NCI-H2196 treated with DMSO at 0.1 percent for 48 hours (cell line): Measurements from ENCODE around the gene ASIC4.

Source experiments
- DNase-seq: peaks from one replicate; lab custom pipeline; 2025; ENCODE audit not compliant: unreplicated experiment; lab: John Stamatoyannopoulos, UW

ASIC4 gene

DNA sequence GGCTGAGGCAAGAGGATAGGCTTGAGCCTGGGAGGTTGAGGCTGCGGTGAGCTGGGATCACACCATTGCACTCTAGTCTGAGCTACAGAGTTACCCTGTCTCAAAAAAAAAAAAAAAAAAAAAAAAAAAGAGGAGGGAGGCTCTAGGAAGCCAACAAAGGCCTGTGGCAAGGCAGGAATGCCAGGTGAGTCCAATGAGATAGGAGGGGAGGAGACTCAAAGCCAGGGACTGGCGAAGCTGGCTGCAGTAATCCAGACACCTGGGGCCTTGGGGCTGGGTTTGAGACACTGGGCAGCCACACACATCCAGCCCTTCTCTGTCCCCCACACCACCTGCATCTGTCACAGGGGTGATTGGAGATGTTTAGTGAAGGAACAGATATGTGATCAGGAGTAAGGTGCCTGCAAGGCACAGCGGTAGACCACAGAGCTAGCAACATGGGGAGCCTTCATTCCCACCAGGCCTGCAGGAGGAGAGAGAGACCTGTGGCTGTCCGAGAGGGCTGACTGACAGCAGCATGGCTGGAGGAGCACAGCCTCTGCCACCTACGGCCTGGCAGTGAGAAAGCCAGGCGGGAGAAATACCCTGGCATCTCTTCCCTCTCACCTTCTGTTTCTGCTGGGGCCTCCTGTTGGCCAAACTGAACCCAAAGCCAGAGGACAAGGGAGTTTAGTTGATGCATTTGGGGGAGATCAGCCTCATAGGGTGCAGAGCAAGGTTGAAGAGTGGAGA lies 19.8 kb downstream of the ASIC4 start:
- peak; percentile 31 for DNase-seq

DNA sequence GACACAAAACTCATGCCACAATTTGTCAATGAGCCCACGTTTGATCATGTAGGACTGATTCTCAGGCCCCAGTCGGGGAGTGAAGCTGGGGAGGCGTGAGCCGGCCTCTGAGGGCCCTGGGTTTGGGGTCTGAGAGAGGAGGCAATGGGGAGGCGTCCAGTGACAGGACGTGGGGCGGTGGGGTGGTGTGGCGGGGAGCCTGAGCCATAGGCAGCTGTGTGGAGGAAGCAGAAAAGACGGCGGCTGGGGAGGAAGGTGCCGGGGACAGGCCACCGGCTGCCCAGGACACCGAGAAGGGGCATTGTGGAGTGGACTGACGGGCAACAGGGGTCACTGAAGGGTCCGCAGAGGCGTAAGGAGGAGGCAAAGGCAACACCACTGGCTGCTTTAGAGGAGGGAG lies 22.1 kb downstream of the ASIC4 start:
- no peak for DNase-seq

DNA sequence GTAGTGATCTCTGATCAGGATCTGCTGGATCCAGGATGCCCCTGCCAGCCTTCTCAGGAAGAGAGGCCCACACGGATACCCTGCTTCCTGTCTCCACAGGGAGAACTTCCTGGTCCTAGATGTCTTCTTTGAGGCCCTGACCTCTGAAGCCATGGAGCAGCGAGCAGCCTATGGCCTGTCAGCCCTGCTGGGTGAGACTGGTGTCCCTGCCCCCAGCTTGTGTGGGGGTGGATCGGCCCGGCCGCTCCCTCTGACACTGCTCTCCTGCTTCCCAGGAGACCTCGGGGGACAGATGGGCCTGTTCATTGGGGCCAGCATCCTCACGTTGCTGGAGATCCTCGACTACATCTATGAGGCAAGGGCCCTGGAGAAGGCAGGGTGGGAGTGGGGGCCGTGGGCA lies 22.7 kb downstream of the ASIC4 start:
- DNase-seq: no peak

DNA sequence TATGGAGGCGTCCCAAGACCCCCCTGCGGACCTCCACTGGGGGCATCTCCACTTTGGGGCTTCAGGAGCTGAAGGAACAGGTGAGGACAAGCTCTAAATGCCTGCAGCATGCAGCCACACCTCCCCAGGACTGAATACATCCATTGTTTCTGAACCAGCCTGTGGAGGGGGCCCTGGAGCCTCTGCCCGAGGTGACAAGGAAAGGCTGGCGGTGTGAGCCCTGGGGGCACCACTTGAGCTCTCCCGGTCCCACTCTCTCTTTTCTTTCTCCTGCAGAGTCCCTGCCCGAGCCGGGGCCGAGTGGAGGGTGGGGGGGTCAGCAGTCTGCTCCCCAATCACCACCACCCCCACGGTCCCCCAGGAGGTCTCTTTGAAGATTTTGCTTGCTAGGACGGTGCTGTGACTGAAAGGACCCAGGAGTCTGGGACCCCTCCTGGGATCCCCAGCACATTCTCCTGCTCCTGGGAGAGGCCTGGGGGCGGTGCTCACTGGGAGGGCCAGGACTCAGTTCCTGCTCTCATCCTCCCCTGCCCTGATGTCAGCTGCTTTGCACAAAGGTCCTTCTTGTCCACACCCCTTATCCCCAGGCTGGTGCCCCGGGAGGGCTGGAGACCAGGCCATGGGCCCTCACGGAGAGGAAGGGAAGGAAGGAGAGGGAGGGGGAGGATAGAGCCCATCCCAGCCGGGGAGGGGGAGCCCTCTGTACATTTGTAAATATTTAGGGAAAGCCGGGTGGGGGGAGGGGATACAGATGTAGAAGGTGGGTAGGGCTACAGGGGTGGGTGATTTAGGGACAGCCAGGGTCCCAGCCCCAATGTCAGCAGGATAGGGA lies 23.6 kb downstream of the ASIC4 start:
- DNase-seq: no peak

DNA sequence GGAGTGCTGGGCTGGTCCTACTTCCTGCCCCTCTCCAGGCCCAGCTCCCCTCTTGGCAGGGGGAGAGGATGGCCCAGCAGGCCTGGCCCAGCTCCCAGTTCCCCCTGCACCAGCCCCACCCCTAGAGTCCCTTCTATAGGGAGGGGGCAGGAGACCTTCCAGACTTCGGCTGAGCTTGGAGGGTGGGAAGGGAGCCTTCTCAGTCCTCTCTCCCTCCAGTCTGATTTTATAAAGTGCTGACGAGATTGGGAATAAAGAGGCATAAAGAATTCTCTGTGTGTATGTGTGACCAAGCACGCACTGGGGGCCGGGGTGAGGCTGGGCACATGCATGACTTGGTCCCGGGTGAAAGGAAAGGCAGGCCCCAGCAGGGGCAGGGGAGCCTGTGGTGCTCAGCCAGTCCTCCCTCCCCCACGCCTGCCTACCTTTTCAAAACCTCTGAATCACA lies 24.2 kb downstream of the ASIC4 start:
- no peak for DNase-seq

DNA sequence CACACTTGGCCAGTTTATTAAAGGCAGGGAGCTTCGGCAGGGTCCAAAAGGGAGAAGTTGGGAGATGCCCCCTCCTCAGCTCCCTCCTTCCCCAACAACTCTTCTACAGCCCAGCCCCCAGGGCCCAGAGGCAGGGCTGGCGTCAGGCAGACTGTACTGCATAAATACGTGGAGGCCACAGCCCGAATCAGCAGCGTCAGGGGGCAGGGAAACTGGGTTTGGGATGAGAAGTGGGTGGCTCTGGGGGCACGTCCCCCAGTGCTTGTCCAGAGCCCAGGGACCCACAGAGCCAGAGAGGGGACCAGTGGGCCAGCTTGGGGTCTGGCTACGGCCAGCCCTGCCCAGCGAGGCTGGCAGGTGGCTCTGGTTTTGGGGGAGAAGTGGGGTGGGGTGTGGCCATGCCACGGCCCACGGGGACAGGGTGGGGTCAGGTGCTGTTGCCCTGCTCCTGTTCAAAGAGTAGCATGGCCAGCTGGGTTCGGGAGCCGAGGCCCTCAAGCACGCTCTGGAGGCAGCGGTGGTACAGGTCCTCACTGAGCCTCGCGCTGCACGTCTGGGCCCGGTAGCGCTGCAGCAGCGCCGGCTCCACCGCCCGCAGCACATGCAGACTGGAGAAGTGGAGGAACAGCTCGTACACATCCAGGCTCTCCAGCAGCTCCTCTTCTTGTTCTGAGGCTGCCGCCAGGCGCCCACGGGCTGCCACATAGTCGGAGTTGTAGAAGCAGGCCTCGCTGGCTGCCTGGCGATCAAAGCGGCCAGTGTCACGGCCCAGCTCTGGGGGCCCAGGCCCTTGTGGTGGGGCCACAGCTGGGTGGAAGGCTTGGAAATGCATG lies 24.9 kb downstream of the ASIC4 start:
- DNase-seq: no peak

DNA sequence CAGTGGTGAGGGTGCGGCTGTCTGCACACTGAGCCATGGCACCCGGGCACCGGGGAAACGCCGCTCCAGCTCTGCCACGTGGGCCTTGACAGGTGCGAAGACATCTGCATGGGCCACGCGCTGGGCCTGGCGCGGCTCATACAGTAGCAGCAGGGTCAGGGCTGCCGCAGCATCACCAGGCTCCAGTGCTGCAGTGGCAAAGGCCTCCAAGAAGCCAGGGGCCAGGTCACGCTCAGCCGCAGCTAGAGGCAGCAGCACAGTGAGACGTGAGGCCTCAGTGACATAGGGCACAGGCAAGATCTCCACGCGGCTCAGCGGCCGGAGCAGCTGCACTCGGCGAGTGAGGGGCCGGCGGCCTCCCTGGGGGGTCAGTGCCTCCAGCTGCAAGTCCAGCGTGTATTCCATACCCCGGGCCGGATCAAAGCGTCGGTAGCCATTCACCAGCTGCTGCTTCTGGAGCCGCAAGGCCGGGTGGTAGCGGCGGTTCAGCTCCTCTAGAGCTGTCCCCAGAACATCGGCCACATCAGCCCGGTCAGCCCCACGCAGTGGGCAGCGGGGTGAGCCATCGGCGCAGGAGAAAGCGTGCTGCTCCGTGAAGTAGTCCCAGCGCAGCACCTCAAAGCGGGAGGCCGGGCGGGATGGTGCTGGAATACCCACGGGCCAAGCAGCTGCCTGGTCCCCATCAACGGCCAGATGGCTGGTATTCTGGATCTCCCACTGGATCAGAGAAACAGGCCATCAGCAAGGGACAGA lies 25.8 kb downstream of the ASIC4 start:
- DNase-seq: no peak

DNA sequence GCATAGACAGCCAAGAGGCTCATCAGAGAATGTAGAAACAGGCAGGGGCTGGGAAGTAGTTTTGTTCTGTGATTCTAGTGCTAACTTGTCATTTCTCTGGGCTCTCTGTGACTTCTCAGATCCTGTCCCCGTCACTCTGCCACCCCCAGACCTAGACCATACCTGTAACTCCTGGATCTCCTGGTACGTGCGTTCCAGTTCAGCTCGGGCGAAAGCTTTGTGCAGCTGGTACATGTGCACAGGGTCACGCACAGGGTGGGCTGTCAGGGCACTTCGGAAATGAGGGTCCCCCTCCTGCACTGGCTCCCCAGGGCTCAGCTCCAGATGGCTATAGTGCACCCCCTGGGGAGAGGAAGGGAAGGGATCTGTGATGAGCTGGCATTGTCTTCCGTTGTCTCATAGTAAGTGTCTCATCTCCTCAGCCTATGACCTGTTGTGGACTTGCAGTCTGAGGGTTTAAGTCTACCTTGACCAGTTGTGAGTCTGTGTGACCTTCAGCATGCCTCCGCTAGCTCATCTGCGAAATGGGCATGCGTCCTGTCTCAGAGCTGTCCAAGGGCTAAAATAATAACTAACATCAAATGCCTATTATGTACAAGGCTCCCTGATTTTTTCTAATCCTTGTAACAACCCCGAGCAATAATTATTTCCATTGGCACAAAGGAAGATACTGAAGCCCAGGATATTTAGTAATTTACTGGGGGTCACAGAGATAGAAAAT lies 26.7 kb downstream of the ASIC4 start:
- DNase-seq: no peak

DNA sequence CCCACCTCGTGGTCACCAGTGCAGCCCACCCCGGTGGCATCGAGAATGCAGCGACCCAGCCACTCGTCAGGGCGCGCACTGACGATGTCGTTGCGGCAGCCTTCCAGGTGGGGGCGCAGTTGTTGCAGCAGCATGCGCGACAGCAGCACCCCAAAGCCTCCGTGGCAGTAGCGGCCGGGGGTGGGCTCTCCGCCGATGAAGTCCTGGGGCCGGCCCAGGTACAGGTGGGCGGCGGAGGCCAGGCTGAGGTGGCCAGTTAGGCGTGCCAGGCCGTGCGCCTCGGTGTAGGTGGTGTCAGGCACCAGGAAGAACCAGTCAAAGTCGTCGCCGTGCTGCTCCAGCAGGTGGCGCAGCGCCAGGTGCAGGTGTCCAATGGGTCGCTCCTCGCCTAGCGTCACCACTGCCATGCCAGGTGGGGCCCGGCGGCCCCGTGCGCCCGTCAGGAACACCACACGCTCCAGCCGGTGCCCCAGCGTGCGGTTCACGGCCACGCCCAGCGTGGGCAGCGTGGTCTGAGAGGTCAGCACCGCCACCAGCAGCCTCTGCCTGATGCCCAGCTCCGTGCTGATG lies 27.4 kb downstream of the ASIC4 start:
- DNase-seq: peak; percentile 72

DNA sequence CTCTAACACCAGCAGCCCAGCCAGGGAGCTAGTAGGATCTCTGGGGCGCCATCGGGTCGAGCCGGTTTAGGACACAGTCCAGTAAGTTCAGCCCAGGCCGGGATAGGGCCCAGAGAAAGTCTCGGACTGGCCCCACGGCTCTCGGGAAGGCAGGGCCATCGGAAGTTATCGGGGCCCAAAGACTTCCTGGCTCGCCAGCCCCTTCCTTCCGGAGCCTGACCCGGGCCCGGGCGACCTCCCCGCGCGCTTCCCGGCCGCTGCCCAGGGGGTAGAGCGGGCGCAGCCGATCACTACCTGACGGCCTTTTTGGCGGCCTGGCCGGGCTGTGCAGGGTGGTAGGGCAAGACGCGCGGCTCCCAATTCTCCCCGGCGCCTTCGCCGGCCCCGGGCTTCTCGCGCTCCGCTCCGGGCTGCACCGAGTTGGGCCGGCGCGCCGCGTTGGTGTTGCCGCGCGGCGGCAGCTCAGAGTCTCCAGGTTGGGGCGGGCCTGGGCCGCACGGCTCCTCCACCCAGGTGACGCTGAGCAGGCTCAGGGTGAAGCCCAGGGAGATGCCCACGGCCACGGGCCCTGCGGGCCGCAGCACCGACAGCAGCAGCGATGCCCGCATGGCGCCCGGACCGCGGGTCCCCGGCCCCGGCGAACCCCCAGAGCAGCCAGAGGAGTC lies 28.8 kb downstream of the ASIC4 start:
- no peak for DNase-seq

DNA sequence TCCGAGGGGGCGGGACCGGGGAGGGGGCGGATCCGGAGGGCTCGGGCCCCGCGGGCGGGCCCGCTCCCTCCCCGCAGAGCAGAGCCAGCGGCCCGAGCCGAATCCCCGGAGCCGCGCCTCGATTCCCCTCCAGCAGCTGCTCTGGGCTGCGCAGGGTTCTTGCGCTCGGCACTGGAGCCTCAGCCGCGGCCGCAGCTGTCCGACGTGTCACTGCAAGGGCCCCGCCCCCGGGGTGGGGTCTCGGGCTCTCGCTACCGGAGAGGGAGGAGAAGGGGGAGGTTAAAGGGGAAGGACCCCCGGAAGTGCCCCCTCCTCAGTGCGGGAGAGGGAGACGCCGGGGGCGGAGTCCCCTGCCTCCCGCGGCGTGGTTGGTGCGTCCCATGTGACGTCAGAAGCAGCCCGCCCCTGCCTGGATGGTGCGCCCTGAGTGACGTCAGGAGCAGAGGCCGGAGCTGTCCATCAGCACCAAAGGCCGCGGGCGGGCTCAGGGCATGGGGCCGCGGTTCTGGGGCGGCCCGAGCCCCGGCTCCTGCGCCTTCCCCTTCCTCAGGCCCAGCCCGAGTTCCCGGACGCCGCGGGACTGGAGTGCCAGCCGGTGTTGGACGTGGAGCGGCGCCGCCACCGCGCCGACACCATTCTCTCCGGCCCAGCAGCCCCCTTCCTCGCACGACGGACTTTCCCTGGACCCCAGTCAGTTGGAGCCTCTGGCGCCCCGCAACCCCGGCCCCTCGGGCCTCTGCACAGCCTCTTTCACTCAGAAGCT lies 29.5 kb downstream of the ASIC4 start, which contains the start of the genes CHPF and TMEM198:
CHPF (minus strand) TSS at position 214 of the 763 bp plus-strand sequence. CDS start 271 bp downstream, outside the sequence.
TMEM198 (plus strand) TSS at position 433 of the 763 bp plus-strand sequence. CDS start 700 bp downstream, outside the sequence.
- DNase-seq: peak; percentile 97

DNA sequence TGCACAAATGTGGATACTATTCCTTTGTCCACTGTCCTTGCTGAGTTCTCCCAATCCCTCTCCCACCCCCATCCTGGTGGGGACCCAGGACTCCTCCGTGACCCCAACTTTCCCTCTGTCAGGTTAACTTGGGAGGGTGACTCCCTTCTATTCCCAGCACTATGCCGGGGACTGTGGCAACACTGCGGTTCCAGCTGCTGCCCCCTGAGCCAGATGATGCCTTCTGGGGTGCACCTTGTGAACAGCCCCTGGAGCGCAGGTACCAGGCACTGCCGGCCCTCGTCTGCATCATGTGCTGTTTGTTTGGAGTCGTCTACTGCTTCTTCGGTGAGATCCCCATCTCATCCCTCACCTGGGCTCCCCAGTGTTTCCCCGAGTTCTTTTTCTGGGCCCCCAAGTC lies 30.3 kb downstream of the ASIC4 start:
- no peak for DNase-seq

DNA sequence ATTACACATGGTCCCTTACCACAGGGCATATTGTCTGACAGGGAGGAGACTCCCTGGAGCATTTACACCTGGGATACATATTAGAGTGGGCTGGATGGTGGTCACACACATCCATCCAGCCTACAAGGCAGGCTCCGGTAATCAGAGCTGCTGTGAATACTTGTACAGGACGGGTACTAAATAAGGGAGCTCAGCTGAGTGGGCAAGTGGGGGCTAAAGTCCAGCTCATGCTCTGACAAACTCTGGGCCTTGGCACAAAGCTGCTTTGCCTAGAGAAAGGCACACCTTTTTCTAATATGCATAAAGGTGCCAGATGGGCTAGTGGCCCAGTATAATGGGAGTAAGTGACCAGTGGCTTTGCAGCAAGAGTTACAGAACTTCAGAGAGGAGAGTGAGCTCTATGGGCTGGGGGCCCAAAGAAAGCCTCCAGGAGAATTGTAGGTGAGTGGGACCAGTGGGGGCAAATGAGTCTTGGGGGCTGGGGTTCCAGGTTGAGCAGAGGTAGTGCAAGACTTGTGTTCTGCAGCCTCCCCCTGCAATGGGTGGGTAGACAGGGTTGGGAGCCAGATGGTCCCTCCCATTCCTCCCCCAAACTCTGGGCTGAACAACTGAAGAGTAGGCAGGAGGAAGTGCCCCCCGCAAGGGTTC lies 31.1 kb downstream of the ASIC4 start:
- no peak for DNase-seq

DNA sequence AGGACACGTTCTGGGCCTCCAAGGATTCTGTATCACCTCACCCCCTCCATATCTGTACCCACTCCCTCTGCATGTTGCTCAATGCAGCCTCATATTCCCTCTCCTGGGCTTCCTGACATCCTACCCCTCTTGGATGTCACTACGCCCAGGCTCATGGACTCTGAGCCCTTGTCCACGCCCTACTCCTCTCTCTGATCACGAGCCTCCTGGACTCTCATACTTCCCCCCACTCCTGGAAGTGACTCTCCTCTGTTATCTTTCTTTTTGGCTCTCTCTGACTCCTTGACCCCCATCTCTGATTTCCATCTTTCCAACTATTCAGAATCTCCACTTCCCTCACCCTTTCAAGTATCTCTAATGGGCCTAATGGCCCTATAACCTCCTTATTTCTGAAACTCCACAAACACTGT lies 31.7 kb downstream of the ASIC4 start:
- DNase-seq: no peak

DNA sequence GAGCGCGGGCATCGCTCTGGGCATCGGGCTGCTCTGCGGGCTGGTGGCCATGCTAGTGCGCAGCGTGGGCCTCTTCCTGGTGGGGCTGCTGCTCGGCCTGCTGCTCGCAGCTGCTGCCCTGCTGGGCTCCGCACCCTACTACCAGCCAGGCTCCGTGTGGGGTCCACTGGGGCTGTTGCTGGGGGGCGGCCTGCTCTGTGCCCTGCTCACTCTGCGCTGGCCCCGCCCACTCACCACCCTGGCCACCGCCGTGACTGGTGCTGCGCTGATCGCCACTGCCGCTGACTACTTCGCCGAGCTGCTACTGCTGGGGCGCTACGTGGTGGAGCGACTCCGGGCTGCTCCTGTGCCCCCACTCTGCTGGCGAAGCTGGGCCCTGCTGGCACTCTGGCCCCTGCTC lies 33.3 kb downstream of the ASIC4 start:
- DNase-seq: no peak

DNA sequence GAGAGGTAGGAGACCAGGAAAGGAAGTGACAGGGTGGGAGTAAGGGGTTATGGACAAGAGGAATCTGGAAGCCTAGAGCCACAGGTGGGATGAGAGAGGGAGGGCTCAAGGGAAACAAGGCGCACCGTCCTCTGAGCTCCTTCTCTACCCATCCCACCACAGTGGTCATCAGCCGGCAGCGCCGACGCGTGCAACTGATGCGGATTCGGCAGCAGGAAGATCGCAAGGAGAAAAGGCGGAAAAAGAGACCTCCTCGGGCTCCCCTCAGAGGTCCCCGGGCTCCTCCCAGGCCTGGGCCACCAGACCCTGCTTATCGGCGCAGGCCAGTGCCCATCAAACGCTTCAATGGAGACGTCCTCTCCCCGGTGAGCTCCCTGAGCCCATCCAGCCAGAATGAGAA lies 34.7 kb downstream of the ASIC4 start:
- no peak for DNase-seq

DNA sequence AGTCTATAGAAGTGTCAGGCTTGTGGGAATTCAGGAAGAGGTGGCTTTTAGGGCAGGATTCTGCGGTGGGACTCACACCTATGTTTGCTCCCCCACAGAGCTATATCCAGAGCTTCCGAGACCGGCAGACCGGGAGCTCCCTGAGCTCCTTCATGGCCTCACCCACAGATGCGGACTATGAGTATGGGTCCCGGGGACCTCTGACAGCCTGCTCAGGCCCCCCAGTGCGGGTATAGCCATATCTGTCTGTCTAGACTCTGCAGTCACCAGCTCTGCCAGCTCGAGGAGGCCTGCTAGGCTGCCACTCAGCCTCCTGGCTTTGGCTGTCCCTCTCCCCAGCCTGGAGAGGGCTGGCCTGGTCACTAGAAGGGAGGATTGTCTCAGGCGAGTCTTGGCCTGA lies 35.3 kb downstream of the ASIC4 start:
- no peak for DNase-seq
